ENCODE data around the gene SRC.
A peak's percentile ranks its signal among the peaks of the same experiment; 100 is the strongest.

DNA sequence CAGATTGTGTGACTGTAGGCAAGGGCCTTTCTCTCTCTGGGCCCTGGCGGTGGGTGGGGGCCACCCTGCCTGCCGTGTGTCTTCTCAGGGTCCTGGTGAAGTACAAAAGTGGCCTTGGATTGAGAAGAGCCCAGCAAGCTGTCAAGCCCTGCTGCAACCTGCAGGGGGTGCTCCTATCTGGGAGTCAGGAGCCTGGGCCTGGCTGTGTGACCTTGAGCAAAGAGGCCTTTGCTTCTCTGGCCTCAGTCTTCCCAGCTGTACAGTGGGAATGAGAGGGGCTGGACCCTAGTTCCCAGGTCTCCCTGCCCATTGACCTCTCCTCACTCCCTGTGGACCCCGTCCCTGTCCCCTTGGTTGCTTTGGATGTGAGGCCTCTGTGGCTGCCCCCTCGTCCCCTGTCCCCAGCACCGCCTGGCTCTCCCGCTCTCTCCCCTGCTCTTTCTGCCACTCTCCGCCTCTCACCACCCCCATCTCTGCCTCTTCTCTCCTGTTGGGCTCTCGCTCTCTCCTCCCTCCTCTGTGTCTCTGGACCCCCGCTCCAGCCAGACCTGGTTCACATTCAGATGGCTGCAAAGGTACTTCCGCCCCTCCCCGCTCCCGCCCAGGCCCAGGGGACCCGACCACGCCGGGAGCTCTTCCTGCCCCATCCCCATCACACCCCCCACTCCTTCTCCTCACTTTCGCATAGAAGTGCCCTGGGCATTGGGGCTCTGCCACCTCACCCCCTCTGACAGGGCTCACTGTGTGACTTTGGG lies 46.7 kb downstream of the SRC start:
- TF ChIP-seq CTCF (IDR thresholded peaks at IDR 0.05) (peak in 1 of 4 experiments; percentile 20), POLR2A (IDR thresholded peaks at IDR 0.05) (no peak), POLR2AphosphoS5 (IDR thresholded peaks at IDR 0.05) (no peak)

All from prostate gland (tissue), 2 donors.